ENCODE measurements around the gene TSPAN18.

Gene TSPAN18

GRCh38 chr11:44748606-44749005, 21.8 kb downstream of the TSPAN18 start:
- H3K4me3 ChIP-seq (ENCODE audit: low read depth, low read length): no peak overlapping the region
- TF ChIP-seq, protein P1, sequence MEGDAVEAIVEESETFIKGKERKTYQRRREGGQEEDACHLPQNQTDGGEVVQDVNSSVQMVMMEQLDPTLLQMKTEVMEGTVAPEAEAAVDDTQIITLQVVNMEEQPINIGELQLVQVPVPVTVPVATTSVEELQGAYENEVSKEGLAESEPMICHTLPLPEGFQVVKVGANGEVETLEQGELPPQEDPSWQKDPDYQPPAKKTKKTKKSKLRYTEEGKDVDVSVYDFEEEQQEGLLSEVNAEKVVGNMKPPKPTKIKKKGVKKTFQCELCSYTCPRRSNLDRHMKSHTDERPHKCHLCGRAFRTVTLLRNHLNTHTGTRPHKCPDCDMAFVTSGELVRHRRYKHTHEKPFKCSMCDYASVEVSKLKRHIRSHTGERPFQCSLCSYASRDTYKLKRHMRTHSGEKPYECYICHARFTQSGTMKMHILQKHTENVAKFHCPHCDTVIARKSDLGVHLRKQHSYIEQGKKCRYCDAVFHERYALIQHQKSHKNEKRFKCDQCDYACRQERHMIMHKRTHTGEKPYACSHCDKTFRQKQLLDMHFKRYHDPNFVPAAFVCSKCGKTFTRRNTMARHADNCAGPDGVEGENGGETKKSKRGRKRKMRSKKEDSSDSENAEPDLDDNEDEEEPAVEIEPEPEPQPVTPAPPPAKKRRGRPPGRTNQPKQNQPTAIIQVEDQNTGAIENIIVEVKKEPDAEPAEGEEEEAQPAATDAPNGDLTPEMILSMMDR (IDR thresholded peaks at IDR 0.05; ENCODE audit: control insufficient read depth, extremely low read depth, insufficient read depth): no peak
- DNase-seq (ENCODE audit: low read depth): no peak

DNA sequence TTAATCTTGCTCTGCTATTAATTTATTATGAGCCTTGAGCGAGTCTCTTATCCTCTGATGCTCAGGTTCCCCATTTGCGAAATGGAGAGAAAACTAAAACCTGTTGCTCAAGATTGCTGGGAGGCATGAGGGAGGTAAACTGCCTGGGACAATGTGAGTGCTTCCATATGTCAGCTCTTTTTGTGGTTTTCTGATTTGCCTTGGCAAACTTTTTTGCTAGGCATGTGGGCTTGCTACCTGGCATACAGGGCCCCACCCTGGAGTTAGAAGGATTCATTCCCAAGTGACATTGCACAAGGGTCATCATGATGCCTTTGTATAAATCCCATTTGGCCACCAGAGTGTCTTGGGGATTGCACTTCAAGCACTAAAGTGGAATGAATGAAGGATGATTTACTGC, 22.4 kb downstream of the TSPAN18 start:
- TF ChIP-seq, protein P1 (IDR thresholded peaks at IDR 0.05; ENCODE audit: control insufficient read depth, extremely low read depth, insufficient read depth): no peak
- H3K4me3 ChIP-seq (ENCODE audit: low read depth, low read length): no peak overlapping the region
- no peak for DNase-seq (ENCODE audit: low read depth)

DNA sequence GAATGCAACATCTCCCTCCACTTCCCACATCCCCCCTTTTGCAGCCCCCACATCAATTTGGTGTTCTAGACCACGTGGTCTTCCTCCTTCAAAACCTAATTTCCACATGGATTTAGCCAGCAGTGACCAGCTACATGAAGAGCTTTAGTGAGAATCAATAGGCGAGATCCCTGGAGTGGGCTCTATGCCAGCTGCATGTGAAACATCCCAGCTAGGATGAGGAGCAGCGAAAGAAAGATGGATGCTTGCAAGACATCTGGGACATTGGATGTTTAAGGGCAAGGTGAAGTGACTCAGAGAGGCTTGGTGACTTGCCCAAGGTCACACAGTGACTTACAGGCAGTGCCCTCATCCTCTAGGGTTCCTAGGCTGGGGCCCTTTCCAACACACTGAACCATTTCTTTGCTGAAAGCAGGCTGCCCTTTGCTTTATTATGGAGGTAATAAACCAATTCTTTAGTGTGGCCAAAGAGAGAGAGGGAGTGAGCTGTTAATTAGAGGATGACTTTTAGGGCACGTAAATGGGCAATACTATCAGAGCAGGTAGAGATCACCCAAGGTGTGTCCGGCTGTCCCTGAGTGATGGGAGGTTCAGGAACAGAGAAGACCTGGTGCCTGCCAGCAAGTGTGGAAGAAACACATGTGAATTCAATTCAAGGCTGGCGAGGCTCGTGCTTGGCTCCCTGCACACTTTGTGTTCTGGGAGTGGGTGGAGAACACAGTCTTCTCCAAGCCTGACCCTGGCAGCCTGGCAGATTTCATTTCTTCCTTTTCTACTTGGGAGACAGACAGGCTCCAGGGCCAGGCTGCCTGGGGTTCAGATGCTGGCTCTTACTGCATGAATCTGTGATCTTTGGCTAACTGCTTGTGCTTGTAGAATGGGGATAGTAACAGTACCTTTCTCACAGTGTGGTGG, 24.0 kb downstream of the TSPAN18 start:
- no peak for DNase-seq (ENCODE audit: low read depth)
- H3K4me3 ChIP-seq (ENCODE audit: low read depth, low read length): no peak overlapping the region
- TF ChIP-seq, protein P1 (IDR thresholded peaks at IDR 0.05; ENCODE audit: control insufficient read depth, extremely low read depth, insufficient read depth): no peak

DNA sequence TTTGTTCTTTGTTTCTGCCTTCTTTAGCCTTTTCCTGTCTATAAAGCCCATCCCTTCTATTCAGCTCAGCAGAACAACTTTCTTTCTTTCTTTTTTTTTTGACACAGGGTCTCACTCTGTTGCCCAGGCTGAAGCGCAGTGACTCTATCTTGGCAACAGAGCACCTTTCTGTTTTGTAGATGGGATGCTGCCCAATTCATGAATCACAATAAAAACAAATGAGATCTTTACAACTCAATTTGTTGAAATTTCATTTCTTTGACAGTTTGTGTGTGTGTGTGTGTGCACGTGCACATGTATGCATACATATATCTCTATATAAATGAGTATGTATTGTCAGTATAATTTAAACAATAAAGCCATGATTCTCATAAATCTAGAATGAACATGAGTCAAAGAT, 25.5 kb downstream of the TSPAN18 start:
- TF ChIP-seq, protein P1 (IDR thresholded peaks at IDR 0.05; ENCODE audit: control insufficient read depth, extremely low read depth, insufficient read depth): no peak
- no peak overlapping the region for H3K4me3 ChIP-seq (ENCODE audit: low read depth, low read length)
- DNase-seq (ENCODE audit: low read depth): no peak

- DNase-seq (ENCODE audit: low read depth): no peak
- TF ChIP-seq, protein P1 (IDR thresholded peaks at IDR 0.05; ENCODE audit: control insufficient read depth, extremely low read depth, insufficient read depth): no peak
- no peak overlapping the region for H3K4me3 ChIP-seq (ENCODE audit: low read depth, low read length)
Observed at GRCh38 chr11:44752713-44753112, 26.0 kb downstream of the TSPAN18 start.

DNA sequence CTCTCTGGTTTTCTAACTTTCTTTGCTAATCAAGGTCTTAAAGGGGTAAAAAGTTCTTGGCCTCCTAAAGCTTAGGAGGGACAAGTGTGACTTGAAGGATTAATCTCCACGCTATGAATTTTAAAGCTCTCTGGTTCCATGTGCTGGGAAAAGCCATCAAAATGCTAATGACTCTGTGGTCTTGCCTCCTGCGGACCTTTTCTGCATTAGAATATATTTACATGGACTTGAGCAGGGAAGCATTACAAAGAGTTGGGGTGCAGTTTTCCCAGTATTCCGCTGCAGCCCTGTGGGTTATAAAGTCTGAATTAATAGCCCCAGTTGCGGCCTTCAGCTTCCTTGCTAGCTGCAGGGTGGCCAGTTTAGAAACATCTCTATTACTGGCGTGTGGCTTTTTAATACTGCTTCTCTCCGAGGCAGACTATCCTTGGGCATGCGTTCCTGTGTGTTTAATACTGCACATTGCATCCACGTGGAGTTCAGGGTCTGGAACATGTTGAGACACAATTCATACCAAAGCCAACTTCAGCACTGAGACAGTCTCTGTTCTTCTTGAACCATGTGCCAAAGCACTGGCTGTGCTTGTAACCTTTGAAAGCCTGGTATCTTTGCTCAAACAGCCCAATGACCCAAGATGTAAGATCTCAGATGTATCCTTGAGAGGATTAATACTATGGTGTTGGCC, 27.3 kb downstream of the TSPAN18 start:
- H3K4me3 ChIP-seq (ENCODE audit: low read depth, low read length): no peak overlapping the region
- DNase-seq (ENCODE audit: low read depth): no peak
- TF ChIP-seq, protein P1 (IDR thresholded peaks at IDR 0.05; ENCODE audit: control insufficient read depth, extremely low read depth, insufficient read depth): no peak
